Transverse colon (tissue), 4 donors: ENCODE data around the gene SYT1. TPM values are rescaled to one million over a fixed set of nuclear protein-coding genes. Genes with fewer than 3 reads are reported as not detected.

Experiments used
- DNase-seq: peaks from one replicate; pipeline ENCODE4 v3.0.0-alpha.2; 2019
- H3K27ac ChIP-seq, 4 donors: fragments of 200-600 bp; sonication (generic); 2 replicates each; pipeline ENCODE4 v1.5.1; 2016 to 2018; ENCODE audit warnings: inconsistent platforms in 4 of 4
- H3K27me3 ChIP-seq: fragments of 200-600 bp; sonication (generic); 2 replicates; pipeline ENCODE4 v1.5.1; 2017; ENCODE audit warnings: inconsistent platforms
- H3K36me3 ChIP-seq, 4 donors: fragments of 200-600 bp; sonication (generic); 2 replicates each; pipeline ENCODE4 v1.5.1; 2017 to 2019; ENCODE audit warnings: inconsistent platforms in 4 of 4
- H3K4me1 ChIP-seq, 4 donors: fragments of 200-600 bp; sonication (generic); 2 replicates each; pipeline ENCODE4 v1.5.1; 2017 to 2020; ENCODE audit warnings: inconsistent platforms in 4 of 4
- H3K4me3 ChIP-seq, 4 donors: fragments of 200-600 bp; sonication (generic); 1 replicate in 1 of 4; 2 replicates in 3 of 4; pipeline versions ENCODE4 v1.5.1 to v1.6.1; 2017 to 2019; ENCODE audit warnings: inconsistent platforms in 4 of 4
- H3K9me3 ChIP-seq, 2 donors: fragments of 200-600 bp; sonication (generic); 2 replicates each; pipeline ENCODE4 v1.5.1; 2017 to 2019; ENCODE audit warnings: inconsistent platforms in 2 of 2
- CTCF ChIP-seq, 5 experiments: fragments of 200-600 bp in 3 of 5; fragments of 450-650 bp in 2 of 5; sonication (generic) in 3 of 5; IDR thresholded peaks; 1 replicate in 2 of 5; 2 replicates in 3 of 5; pipeline ENCODE4 v1.5.1; 2016 to 2017; ENCODE audit warnings: antibody characterized with exemption in 5 of 5, inconsistent platforms in 3 of 5, mild to moderate bottlenecking in 2 of 5, moderate library complexity in 1 of 5
- EP300 ChIP-seq: sonication (generic); formaldehyde crosslinking; IDR thresholded peaks from one replicate; pipeline ENCODE4 v1.6.1; 2017; ENCODE audit warnings: antibody characterized with exemption, low read depth
- POLR2A ChIP-seq: fragments of 450-650 bp; IDR thresholded peaks from one replicate; pipeline ENCODE4 v1.6.1; 2016; ENCODE audit warnings: antibody characterized with exemption, mild to moderate bottlenecking, moderate library complexity
- POLR2AphosphoS5 ChIP-seq, 3 donors: sonication (generic); formaldehyde crosslinking; IDR thresholded peaks; one replicate each; pipeline ENCODE4 v1.6.1; 2016; ENCODE audit warnings: antibody characterized with exemption in 3 of 3
- WGBS, 2 donors: methylation state at CpG; one replicate each; pipeline ENCODE4 v1.1.5; 2018; ENCODE audit warnings: low coverage in 1 of 2; 5-methylcytosine and 5-hydroxymethylcytosine counted together
- in situ Hi-C, 4 donors: fragments of 200-750 bp; cut with MboI; loops; one replicate each; pipeline versions ENCODE4 v1.15.0 to v1.15.1; 2017; ENCODE audit warnings: low sequenced_read_pairs in 3 of 4, low pct_ligation_motif_present in 1 of 4, low pct_unique_long_range_greater_than_20kb in 1 of 4
- intact Hi-C: fragments of 100-400 bp; cut with DNase I; formaldehyde crosslinking; loops from one replicate; pipeline ENCODE4 v1.15.1; 2023; ENCODE audit warnings: low total_unique reads
- total RNA-seq, 4 donors: library from RNA; depleted of rRNA; stranded (reverse); fragments of >200 nt; gene quantifications; one replicate each; pipeline ENCODE4 v1.1.0, GENCODE V29; 2016

SYT1 gene
- total RNA-seq, 4 donors from 2014 or later: 0.60 to 4.9 (median 2.1) TPM

- Histone ChIP-seq H3K27ac (no peak overlapping the region), H3K4me3 (no peak overlapping the region), H3K36me3 (no peaks in the 10 kb centered on the region), H3K27me3 (no peaks in the 10 kb centered on the region), H3K4me1 (peaks cover 0 to 7% (median 0%) of the 10 kb centered on the region in 4 donors), H3K9me3 (no peaks in the 10 kb centered on the region)
- in situ Hi-C loops: no loop called here
- DNase-seq: no peak
- no peak for TF ChIP-seq EP300
- intact Hi-C loops: no loop called here
- WGBS, 2 donors: 76 to 96% methylated on average over 3 of the region's 3 CpGs
These were observed 574.1 kb downstream of the SYT1 start for GRCh38 chr12:79438480-79439174.

GRCh38 chr12:79439175-79439825, 574.7 kb downstream of the SYT1 start:
- Histone ChIP-seq H3K27ac (no peak overlapping the region), H3K27me3 (no peaks in the 10 kb centered on the region), H3K36me3 (no peaks in the 10 kb centered on the region), H3K4me3 (no peak overlapping the region), H3K9me3 (no peaks in the 10 kb centered on the region), H3K4me1 (peaks cover 0 to 7% (median under 1%) of the 10 kb centered on the region in 4 donors)
- in situ Hi-C loops: no loop called here
- intact Hi-C loops: no loop called here
- no peak for DNase-seq
- 93 to 95% methylated on average over 2 to 3 of the region's 3 CpGs for WGBS, 2 donors
- TF ChIP-seq CTCF (IDR thresholded peaks at IDR 0.05) (no peak), POLR2A (no peak), POLR2AphosphoS5 (IDR thresholded peaks at IDR 0.05) (peak in 2 of 3 donors; percentile 6 to 12)

- Histone ChIP-seq H3K36me3 (no peaks in the 10 kb centered on the region), H3K4me1 (peaks cover 0 to 7% (median 2%) of the 10 kb centered on the region in 4 donors), H3K27me3 (no peaks in the 10 kb centered on the region), H3K27ac (no peak overlapping the region), H3K9me3 (no peaks in the 10 kb centered on the region), H3K4me3 (no peak overlapping the region)
- no peak for TF ChIP-seq POLR2AphosphoS5 (IDR thresholded peaks at IDR 0.05)
- no peak for TF ChIP-seq EP300
- no peak for TF ChIP-seq POLR2A
- no peak for TF ChIP-seq CTCF (IDR thresholded peaks at IDR 0.05)
- intact Hi-C loops: no loop called here
- 89 to 96% methylated on average over 4 of the region's 4 CpGs for WGBS, 2 donors
- in situ Hi-C loops: no loop called here
- no peak for DNase-seq
These were observed 577.0 kb downstream of the SYT1 start for GRCh38 chr12:79441534-79441933.

- Histone ChIP-seq H3K4me3 (no peak overlapping the region), H3K4me1 (peaks cover 0 to 7% (median 2%) of the 10 kb centered on the region in 4 donors), H3K36me3 (no peaks in the 10 kb centered on the region), H3K27me3 (no peaks in the 10 kb centered on the region), H3K27ac (no peak overlapping the region), H3K9me3 (no peaks in the 10 kb centered on the region)
- in situ Hi-C loops: no loop called here
- TF ChIP-seq EP300: no peak
- TF ChIP-seq POLR2A: no peak
- no peak for TF ChIP-seq POLR2AphosphoS5 (IDR thresholded peaks at IDR 0.05)
- TF ChIP-seq CTCF (IDR thresholded peaks at IDR 0.05): no peak
- intact Hi-C loops: no loop called here
- DNase-seq: no peak
These were observed 577.8 kb downstream of the SYT1 start for GRCh38 chr12:79442396-79442795.
